ENCODE data around the gene FGF23. TPM values are rescaled to one million over a fixed set of nuclear protein-coding genes. Genes with fewer than 3 reads are reported as not detected.

The FGF23 gene
- polyA plus RNA-seq, 3 donors: not detected

- Mint-ChIP-seq H3K4me1 (no peaks in the 10 kb centered on the region), H3K36me3 (no peaks in the 10 kb centered on the region), H3K4me3 (no peak overlapping the region), H3K9me3 (peaks cover 0 to 2% (median 0%) of the 10 kb centered on the region in 7 donors), H3K27me3 (ENCODE audit: low read depth in 3 of 3) (peaks cover 7 to 16% (median 13%) of the 10 kb centered on the region in 3 donors), H3K27ac (no peak overlapping the region)
- Histone ChIP-seq H3K4me2 (replicated peaks; ENCODE audit: extremely low read depth, low read length, poor library complexity, severe bottlenecking) (no peak overlapping the region), H3K79me2 (ENCODE audit: insufficient read depth, low read length) (no peaks in the 10 kb centered on the region), H3K4me3 (replicated peaks in 1 of 3; ENCODE audit: low read depth in 2 of 3, low read length in 3 of 3) (no peak overlapping the region), H4K20me1 (ENCODE audit: insufficient read depth, low read length) (no peaks in the 10 kb centered on the region), H3K9me3 (replicated peaks in 1 of 2; ENCODE audit: control insufficient read depth in 1 of 2, insufficient read depth in 1 of 2, low read length in 2 of 2) (no peaks in the 10 kb centered on the region), H3K36me3 (replicated peaks in 1 of 2; ENCODE audit: control insufficient read depth in 1 of 2, insufficient read depth in 2 of 2, low read length in 2 of 2) (no peaks in the 10 kb centered on the region), H3K27me3 (ENCODE audit: control insufficient read depth in 2 of 2, insufficient read depth in 2 of 2, low read length in 2 of 2) (no peaks in the 10 kb centered on the region), H3K27ac (ENCODE audit: low read depth in 1 of 2, low read length in 2 of 2) (no peak overlapping the region), H3K9ac (ENCODE audit: insufficient read depth, low read length, poor library complexity, severe bottlenecking) (no peak overlapping the region), H3K4me1 (ENCODE audit: control insufficient read depth in 1 of 2, insufficient read depth in 2 of 2, low read length in 2 of 2) (no peaks in the 10 kb centered on the region), H2AFZ (ENCODE audit: insufficient read depth, low read depth, low read length, poor library complexity, severe bottlenecking) (no peak overlapping the region)
- WGBS (ENCODE audit: insufficient coverage): 64% methylated on average over 6 of the region's 11 CpGs
- intact Hi-C loops (cut with micrococcal nuclease): loop anchor here (5.0 kb wide), 2 partner anchors 99 to 104 kb away; no protein-coding TSS in a partner anchor
- DNase-seq: no peak
- TF ChIP-seq CTCF (IDR thresholded peaks at IDR 0.05): no peak
These were observed 44.1 kb upstream of the FGF23 start for GRCh38 chr12:4423528-4424195.

- no peak for DNase-seq
- 100% methylated on average over 6 of the region's 9 CpGs for WGBS (ENCODE audit: insufficient coverage)
- no peaks in the 10 kb centered on the region for H3K27me3 ChIP-seq (ENCODE audit: control insufficient read depth in 2 of 2, insufficient read depth in 2 of 2, low read length in 2 of 2)
- no peak for TF ChIP-seq CTCF (IDR thresholded peaks at IDR 0.05)
- no peak overlapping the region for H3K4me2 ChIP-seq (replicated peaks; ENCODE audit: extremely low read depth, low read length, poor library complexity, severe bottlenecking)
- H3K27ac Mint-ChIP-seq: no peak overlapping the region
- no peaks in the 10 kb centered on the region for H3K36me3 ChIP-seq (replicated peaks in 1 of 2; ENCODE audit: control insufficient read depth in 1 of 2, insufficient read depth in 2 of 2, low read length in 2 of 2)
- no peaks in the 10 kb centered on the region for H4K20me1 ChIP-seq (ENCODE audit: insufficient read depth, low read length)
- H2AFZ ChIP-seq (ENCODE audit: insufficient read depth, low read depth, low read length, poor library complexity, severe bottlenecking): no peak overlapping the region
- H3K4me3 ChIP-seq (replicated peaks in 1 of 3; ENCODE audit: low read depth in 2 of 3, low read length in 3 of 3): no peak overlapping the region
- intact Hi-C loops (cut with micrococcal nuclease): loop anchor here (5.0 kb wide), 2 partner anchors 99 to 104 kb away; no protein-coding TSS in a partner anchor
- peaks cover 0 to 2% (median 0%) of the 10 kb centered on the region in 7 donors for H3K9me3 Mint-ChIP-seq
- no peak overlapping the region for H3K4me3 Mint-ChIP-seq
- H3K27me3 Mint-ChIP-seq (ENCODE audit: low read depth in 3 of 3): peaks cover 9 to 15% (median 13%) of the 10 kb centered on the region in 3 donors
- H3K4me1 Mint-ChIP-seq: no peaks in the 10 kb centered on the region
- H3K4me1 ChIP-seq (ENCODE audit: control insufficient read depth in 1 of 2, insufficient read depth in 2 of 2, low read length in 2 of 2): no peaks in the 10 kb centered on the region
- H3K27ac ChIP-seq (ENCODE audit: low read depth in 1 of 2, low read length in 2 of 2): no peak overlapping the region
- no peak overlapping the region for H3K9ac ChIP-seq (ENCODE audit: insufficient read depth, low read length, poor library complexity, severe bottlenecking)
- no peaks in the 10 kb centered on the region for H3K36me3 Mint-ChIP-seq
- H3K79me2 ChIP-seq (ENCODE audit: insufficient read depth, low read length): no peaks in the 10 kb centered on the region
- no peaks in the 10 kb centered on the region for H3K9me3 ChIP-seq (replicated peaks in 1 of 2; ENCODE audit: control insufficient read depth in 1 of 2, insufficient read depth in 1 of 2, low read length in 2 of 2)
These were observed 43.5 kb upstream of the FGF23 start for GRCh38 chr12:4422985-4423384.
